ENCODE results near the gene TBRG4. TPM values are rescaled to one million over a fixed set of nuclear protein-coding genes. Genes with fewer than 3 reads are reported as not detected.

TBRG4 gene
- total RNA-seq, 1 experiment from 2014 or later, result 107 TPM

GRCh38 chr7:45052011-45052410 lies 59.5 kb downstream of the TBRG4 start:
- peaks cover 12% of the 10 kb centered on the region; the same call in 1 of the 2 replicates for H3K4me1 ChIP-seq (ENCODE audit: insufficient read depth, low read length)
- ChIA-PET POLR2A (ENCODE audit: unreplicated experiment) (no interaction called here), CTCF (no interaction called here)
- TF ChIP-seq, protein P1, sequence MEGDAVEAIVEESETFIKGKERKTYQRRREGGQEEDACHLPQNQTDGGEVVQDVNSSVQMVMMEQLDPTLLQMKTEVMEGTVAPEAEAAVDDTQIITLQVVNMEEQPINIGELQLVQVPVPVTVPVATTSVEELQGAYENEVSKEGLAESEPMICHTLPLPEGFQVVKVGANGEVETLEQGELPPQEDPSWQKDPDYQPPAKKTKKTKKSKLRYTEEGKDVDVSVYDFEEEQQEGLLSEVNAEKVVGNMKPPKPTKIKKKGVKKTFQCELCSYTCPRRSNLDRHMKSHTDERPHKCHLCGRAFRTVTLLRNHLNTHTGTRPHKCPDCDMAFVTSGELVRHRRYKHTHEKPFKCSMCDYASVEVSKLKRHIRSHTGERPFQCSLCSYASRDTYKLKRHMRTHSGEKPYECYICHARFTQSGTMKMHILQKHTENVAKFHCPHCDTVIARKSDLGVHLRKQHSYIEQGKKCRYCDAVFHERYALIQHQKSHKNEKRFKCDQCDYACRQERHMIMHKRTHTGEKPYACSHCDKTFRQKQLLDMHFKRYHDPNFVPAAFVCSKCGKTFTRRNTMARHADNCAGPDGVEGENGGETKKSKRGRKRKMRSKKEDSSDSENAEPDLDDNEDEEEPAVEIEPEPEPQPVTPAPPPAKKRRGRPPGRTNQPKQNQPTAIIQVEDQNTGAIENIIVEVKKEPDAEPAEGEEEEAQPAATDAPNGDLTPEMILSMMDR (conservative IDR thresholded peaks at IDR 0.05; ENCODE audit: low read depth, low read length), result no peak
- no peak for TF ChIP-seq EZH2 (IDR thresholded peaks at IDR 0.05; ENCODE audit: low read length, unreplicated experiment)
- TF ChIP-seq EZH2phosphoT487 (IDR thresholded peaks at IDR 0.05; ENCODE audit: borderline replicate concordance, low read length), result no peak
- H3K36me3 ChIP-seq (ENCODE audit: low read depth, low read length), result no peaks in the 10 kb centered on the region
- intact Hi-C loops (cut with micrococcal nuclease), result no loop called here
- no peaks in the 10 kb centered on the region for H3K27me3 ChIP-seq (ENCODE audit: low read length)
- H3K9ac ChIP-seq (ENCODE audit: low read length), result no peak overlapping the region
- no peak for ATAC-seq
- BruUV-seq (replicated peaks), result no TSS peak
- H3K27ac ChIP-seq (ENCODE audit: low read length), result no peak overlapping the region
- H2AFZ ChIP-seq (ENCODE audit: low read length), result no peak overlapping the region
- H3K4me2 ChIP-seq (ENCODE audit: low read length), result no peak overlapping the region
- no peaks in the 10 kb centered on the region for H3K9me2 ChIP-seq (replicated peaks; ENCODE audit: low read length)
- no peaks in the 10 kb centered on the region for H3F3A ChIP-seq (ENCODE audit: low read length, unreplicated experiment)
- no peak overlapping the region for H3K4me3 ChIP-seq (ENCODE audit: low read length)
- H3K79me2 ChIP-seq (ENCODE audit: low read length), result no peaks in the 10 kb centered on the region
- H4K20me1 ChIP-seq (ENCODE audit: low read length), result no peaks in the 10 kb centered on the region
- DNase-seq, result no peak
- H3K9me3 ChIP-seq (ENCODE audit: low read length), result no peaks in the 10 kb centered on the region

- Histone ChIP-seq H2AFZ (ENCODE audit: low read length) (no peak overlapping the region), H3K4me2 (ENCODE audit: low read length) (no peak overlapping the region), H3K79me2 (ENCODE audit: low read length) (no peaks in the 10 kb centered on the region), H3K9ac (ENCODE audit: low read length) (no peak overlapping the region), H3K36me3 (ENCODE audit: low read depth, low read length) (no peaks in the 10 kb centered on the region), H3K27ac (ENCODE audit: low read length) (no peak overlapping the region), H3K4me1 (ENCODE audit: insufficient read depth, low read length) (peaks cover 12% of the 10 kb centered on the region; the same call in 1 of the 2 replicates), H3K4me3 (ENCODE audit: low read length) (no peak overlapping the region), H4K20me1 (ENCODE audit: low read length) (no peaks in the 10 kb centered on the region), H3K27me3 (ENCODE audit: low read length) (no peaks in the 10 kb centered on the region), H3F3A (ENCODE audit: low read length, unreplicated experiment) (no peaks in the 10 kb centered on the region), H3K9me3 (ENCODE audit: low read length) (no peaks in the 10 kb centered on the region), H3K9me2 (replicated peaks; ENCODE audit: low read length) (no peaks in the 10 kb centered on the region)
- ATAC-seq (no peak), DNase-seq (no peak)
- ChIA-PET POLR2A (ENCODE audit: unreplicated experiment) (no interaction called here), CTCF (no interaction called here)
- intact Hi-C loops (cut with micrococcal nuclease), result no loop called here
- TF ChIP-seq EZH2phosphoT487 (IDR thresholded peaks at IDR 0.05; ENCODE audit: borderline replicate concordance, low read length) (no peak), EZH2 (IDR thresholded peaks at IDR 0.05; ENCODE audit: low read length, unreplicated experiment) (no peak)
- TF ChIP-seq, protein P1 (conservative IDR thresholded peaks at IDR 0.05; ENCODE audit: low read depth, low read length), result no peak
- no TSS peak for BruUV-seq (replicated peaks)
These were observed 61.3 kb downstream of the TBRG4 start for GRCh38 chr7:45050198-45050597.

Other genes starting within 250 kb of the TBRG4 start
- gene PURB, start 226.2 kb downstream of the TBRG4 start, total RNA-seq (2014; rRNA removed), result 8.9 and 14.6 TPM in 2 replicates
- 0.11 and 0.17 TPM in 2 replicates for gene MYO1G, start 132.7 kb downstream of the TBRG4 start, total RNA-seq (2014; rRNA removed)
- gene CCM2, start 111.5 kb downstream of the TBRG4 start, total RNA-seq (2014; rRNA removed), result 56.6 and 61.5 TPM in 2 replicates
- gene NACAD, start 22.7 kb downstream of the TBRG4 start, total RNA-seq (2014; rRNA removed), result 0.12 and 0.26 TPM in 2 replicates
- gene RAMP3, start 46.1 kb upstream of the TBRG4 start, total RNA-seq (2014; rRNA removed), result not detected in 2 replicates